GM10248 (cell line): ENCODE data around the gene CNIH3.

Experiments
- CTCF ChIA-PET: fragments of 300-600 bp; sonication (Branson Sonifier 250); formaldehyde crosslinking; extraction: SDS; loops from one replicate; lab custom pipeline; 2021; ENCODE audit warnings: antibody characterized with exemption; lab: Yijun Ruan, JAX
- POLR2A ChIA-PET: fragments of 350-650 bp; sonication (Branson Sonifier 250); formaldehyde crosslinking; extraction: SDS; loops from one replicate; lab custom pipeline; 2020; ENCODE audit warnings: antibody characterized with exemption; lab: Yijun Ruan, JAX
- DNase-seq: peaks from one replicate; pipeline ENCODE4 v3.0.0; 2012; ENCODE audit errors: extremely low spot score
- TF ChIP-seq, protein P1 (sequence below): IDR thresholded peaks from 2 replicates; pipeline ENCODE4 v1.5.1; 2012; ENCODE audit warnings: mild to moderate bottlenecking, low read depth; ENCODE audit errors: extremely low read depth, missing control alignments, control extremely low read depth

The CNIH3 gene

DNA sequence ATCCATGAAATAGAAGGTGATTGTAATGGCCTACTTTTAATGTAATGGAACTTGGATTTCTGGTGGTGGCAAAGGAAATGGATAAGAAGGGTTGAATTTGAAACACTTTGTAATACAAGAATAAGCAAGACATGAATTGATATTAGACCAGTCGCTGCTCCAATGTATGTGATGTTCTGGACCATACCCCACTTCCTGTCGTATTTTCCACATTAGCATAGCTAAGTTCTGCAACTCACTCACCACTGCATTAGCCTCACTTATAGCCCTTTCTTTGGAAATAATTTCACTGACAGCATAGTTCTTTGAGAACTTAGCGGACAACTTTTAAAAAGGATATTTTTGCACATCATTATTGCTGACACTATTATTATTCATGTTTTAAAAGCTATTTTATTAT lies 32.3 kb upstream of the CNIH3 start:
- POLR2A ChIA-PET: no interaction called here
- TF ChIP-seq, protein P1, sequence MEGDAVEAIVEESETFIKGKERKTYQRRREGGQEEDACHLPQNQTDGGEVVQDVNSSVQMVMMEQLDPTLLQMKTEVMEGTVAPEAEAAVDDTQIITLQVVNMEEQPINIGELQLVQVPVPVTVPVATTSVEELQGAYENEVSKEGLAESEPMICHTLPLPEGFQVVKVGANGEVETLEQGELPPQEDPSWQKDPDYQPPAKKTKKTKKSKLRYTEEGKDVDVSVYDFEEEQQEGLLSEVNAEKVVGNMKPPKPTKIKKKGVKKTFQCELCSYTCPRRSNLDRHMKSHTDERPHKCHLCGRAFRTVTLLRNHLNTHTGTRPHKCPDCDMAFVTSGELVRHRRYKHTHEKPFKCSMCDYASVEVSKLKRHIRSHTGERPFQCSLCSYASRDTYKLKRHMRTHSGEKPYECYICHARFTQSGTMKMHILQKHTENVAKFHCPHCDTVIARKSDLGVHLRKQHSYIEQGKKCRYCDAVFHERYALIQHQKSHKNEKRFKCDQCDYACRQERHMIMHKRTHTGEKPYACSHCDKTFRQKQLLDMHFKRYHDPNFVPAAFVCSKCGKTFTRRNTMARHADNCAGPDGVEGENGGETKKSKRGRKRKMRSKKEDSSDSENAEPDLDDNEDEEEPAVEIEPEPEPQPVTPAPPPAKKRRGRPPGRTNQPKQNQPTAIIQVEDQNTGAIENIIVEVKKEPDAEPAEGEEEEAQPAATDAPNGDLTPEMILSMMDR: no peak
- no peak for DNase-seq
- CTCF ChIA-PET: interaction anchor here (2.0 kb wide), 1 partner anchor 9 kb away, joined by 7 read pairs; no protein-coding TSS in a partner anchor

DNA sequence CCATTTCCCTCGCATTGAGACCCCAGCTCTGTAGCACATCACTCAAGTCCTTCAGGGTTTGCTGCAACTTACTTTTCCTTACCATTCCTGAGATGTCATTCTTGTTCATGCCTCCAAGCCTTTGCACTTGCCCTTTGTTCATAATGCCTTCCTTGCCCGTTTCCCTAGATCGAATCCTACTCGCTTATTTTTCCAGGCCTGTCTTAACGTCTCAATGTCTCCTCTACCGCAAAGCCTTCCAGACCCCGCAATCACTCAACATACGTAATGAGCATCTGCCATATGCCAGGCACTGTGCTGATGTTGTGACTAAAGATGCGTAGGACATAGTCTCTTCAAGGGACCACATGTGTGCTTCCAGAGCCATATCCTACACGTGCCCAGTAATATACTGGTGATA lies 31.1 kb upstream of the CNIH3 start:
- ChIA-PET CTCF (interaction anchor here (1.2 kb wide), 1 partner anchor 11 kb away, joined by 4 read pairs; no protein-coding TSS in a partner anchor), POLR2A (no interaction called here)
- no peak for DNase-seq
- TF ChIP-seq, protein P1: no peak

DNA sequence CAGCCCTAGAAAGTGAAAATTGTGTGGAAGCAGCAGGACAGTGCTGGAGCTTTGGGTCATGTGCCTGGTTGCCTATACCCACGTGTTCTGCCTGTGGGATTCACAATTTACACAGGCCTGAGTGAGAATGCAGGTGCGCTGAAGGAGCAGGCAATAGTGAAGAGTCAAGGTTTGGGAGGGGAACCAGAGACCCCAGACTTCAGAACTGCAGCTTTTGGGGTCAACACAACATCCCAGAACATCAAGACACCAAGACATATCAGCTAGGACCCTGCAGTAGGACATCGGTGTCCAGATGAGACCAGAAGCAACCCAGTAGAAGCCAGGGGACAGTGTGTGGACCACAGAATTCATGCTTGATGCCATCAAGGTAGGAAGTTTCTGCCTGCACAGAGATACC lies 29.1 kb upstream of the CNIH3 start:
- ChIA-PET POLR2A (no interaction called here), CTCF (no interaction called here)
- TF ChIP-seq, protein P1: no peak
- no peak for DNase-seq

DNA sequence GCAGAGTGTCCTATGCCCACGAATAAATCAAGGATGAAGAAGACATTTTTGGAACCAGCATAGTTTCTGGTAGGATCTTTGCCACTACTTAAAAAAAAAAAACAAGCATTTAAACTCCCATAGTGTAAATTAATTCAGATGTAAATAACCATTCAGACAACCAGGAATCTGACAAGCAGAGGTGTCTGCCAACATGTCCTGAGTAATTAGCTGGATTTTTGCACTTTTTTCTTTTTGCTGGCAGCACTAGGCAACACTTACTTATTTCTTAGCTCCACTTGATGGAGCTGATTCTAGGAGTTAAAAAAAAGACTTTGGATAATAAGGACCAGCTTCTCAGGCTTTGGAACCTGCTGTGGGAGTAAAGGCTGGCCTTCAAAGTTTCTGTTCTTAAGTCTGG lies 27.6 kb upstream of the CNIH3 start:
- DNase-seq: no peak
- CTCF ChIA-PET: interaction anchor here (0.8 to 1.5 kb wide), 2 partner anchors 8 to 31 kb away, joined by 3 to 4 read pairs; no protein-coding TSS in a partner anchor
- POLR2A ChIA-PET: no interaction called here
- TF ChIP-seq, protein P1: no peak

DNA sequence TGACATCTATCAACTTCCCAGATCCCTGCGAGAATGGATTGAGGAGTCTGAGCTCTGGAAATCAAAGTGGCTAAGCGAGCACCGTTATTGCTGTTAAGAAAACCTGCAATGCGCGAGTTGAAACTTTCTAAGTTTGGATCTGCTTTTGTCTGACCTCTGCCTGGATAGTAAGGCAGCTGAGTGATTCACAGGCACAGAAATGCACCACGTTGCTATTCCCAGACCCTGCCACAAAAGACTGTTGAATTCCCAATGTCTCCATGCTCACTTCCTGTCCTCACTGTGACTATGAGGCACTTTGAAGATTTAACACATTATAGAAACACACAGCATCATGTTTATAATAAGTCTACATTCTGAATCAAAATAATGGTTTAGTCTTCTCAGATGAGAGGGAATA lies 27.1 kb upstream of the CNIH3 start:
- TF ChIP-seq, protein P1: no peak
- POLR2A ChIA-PET: interaction anchor here (0.6 kb wide), 1 partner anchor 1938 kb away, joined by 3 read pairs; no protein-coding TSS in a partner anchor
- CTCF ChIA-PET: interaction anchor here (1.0 to 1.5 kb wide), 2 partner anchors 8 to 55 kb away, joined by 3 to 4 read pairs; no protein-coding TSS in a partner anchor
- no peak for DNase-seq

DNA sequence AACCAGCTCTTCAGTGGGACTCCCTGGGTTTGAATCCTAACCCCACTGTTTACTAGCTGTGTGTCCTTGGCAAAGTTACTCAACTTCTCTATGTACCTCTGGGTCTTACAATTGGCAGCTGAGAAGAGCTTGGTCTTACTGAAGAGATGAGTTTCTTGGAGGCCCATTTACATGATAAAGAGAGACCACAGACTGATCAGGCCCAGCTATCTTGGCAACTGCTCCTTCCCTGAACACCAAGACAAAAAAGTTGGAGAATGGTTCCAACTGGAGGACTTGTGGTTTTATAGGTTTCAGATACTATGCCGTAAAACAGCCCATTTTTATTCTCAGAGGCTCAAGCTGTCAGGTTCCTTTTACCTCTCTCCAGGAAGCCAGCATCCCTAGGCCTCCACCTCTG lies 24.8 kb upstream of the CNIH3 start:
- CTCF ChIA-PET: interaction anchor here (0.7 to 3.6 kb wide), 4 partner anchors 32 to 331 kb away, joined by 3 to 10 read pairs (median 3); no protein-coding TSS in a partner anchor
- POLR2A ChIA-PET: no interaction called here
- DNase-seq: no peak
- TF ChIP-seq, protein P1: no peak
